ENCODE data around the gene TRPT1.

DNA sequence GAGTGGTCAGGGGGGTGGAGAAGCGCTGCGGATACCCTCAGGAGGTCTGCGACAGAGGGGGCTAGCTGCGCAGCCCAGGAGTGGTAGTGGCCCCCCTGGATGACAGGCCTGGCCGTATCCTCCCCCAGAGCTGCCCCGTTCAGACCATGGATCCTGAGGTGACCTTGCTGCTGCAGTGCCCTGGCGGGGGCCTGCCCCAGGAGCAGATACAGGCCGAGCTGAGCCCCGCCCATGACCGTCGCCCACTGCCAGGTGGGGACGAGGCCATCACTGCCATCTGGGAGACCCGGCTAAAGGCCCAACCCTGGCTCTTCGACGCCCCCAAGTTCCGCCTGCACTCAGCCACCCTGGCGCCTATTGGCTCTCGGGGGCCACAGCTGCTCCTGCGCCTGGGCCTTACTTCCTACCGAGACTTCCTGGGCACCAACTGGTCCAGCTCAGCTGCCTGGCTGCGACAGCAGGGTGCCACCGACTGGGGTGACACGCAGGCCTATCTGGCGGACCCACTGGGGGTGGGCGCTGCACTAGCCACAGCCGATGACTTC lies 593 bp upstream of the TRPT1 start:
- no peak for TF ChIP-seq SMC3 (IDR thresholded peaks at IDR 0.05; ENCODE audit: low read depth, low read length)
- TF ChIP-seq, protein P1, sequence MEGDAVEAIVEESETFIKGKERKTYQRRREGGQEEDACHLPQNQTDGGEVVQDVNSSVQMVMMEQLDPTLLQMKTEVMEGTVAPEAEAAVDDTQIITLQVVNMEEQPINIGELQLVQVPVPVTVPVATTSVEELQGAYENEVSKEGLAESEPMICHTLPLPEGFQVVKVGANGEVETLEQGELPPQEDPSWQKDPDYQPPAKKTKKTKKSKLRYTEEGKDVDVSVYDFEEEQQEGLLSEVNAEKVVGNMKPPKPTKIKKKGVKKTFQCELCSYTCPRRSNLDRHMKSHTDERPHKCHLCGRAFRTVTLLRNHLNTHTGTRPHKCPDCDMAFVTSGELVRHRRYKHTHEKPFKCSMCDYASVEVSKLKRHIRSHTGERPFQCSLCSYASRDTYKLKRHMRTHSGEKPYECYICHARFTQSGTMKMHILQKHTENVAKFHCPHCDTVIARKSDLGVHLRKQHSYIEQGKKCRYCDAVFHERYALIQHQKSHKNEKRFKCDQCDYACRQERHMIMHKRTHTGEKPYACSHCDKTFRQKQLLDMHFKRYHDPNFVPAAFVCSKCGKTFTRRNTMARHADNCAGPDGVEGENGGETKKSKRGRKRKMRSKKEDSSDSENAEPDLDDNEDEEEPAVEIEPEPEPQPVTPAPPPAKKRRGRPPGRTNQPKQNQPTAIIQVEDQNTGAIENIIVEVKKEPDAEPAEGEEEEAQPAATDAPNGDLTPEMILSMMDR (conservative IDR thresholded peaks at IDR 0.05; ENCODE audit: low read depth, low read length) = no peak
- no peak for TF ChIP-seq MAFK (IDR thresholded peaks at IDR 0.05; ENCODE audit: low read depth, low read length)
- TF ChIP-seq CEBPB (IDR thresholded peaks at IDR 0.05; ENCODE audit: low read depth, low read length) = no peak
- TF ChIP-seq POLR2A (IDR thresholded peaks at IDR 0.05; ENCODE audit: low read depth, low read length) = no peak
- no peak for TF ChIP-seq BHLHE40 (IDR thresholded peaks at IDR 0.05; ENCODE audit: low read depth, low read length)

Measured in IMR-90 (cell line).